H1 (cell line): ENCODE results near the gene ZNF425. TPM values are rescaled to one million over a fixed set of nuclear protein-coding genes. Genes with fewer than 3 reads are reported as not detected.

Experiments used
- CTCF ChIA-PET: fragments of 300-600 bp; sonication (Branson Sonifier 250); formaldehyde crosslinking; loops from one replicate; lab custom pipeline; 2021; ENCODE audit not compliant: partially characterized antibody; lab: Charles Lee
- POLR2A ChIA-PET: fragments of 300-600 bp; sonication (Branson Sonifier 250); formaldehyde crosslinking; loops from one replicate; lab custom pipeline; 2021; ENCODE audit warnings: inconsistent platforms; ENCODE audit not compliant: partially characterized antibody; lab: Charles Lee
- DNase-seq, 2 experiments: peaks; one replicate each; pipeline versions ENCODE4 v3.0.0 to v3.0.0-alpha.2; 2010 to 2022; ENCODE audit warnings: low spot score in 2 of 2, low read depth in 1 of 2, mixed read lengths in 1 of 2
- FAIRE-seq: peaks from 2 replicates; lab custom pipeline; 2011; peaks lifted over from hg19 to GRCh38; lab: Jason Lieb, UNC
- H2AFZ ChIP-seq: 2 replicates; pipeline ENCODE4 v1.8.1; 2012; ENCODE audit warnings: low read length, inconsistent platforms
- H2AK5ac ChIP-seq: 2 replicates; pipeline ENCODE4 v1.6.1; 2013; ENCODE audit warnings: low read depth, low read length
- H2BK120ac ChIP-seq: replicated peaks from 2 replicates; pipeline ENCODE3; 2013; ENCODE audit warnings: low read depth, low read length, inconsistent platforms
- H2BK12ac ChIP-seq: 2 replicates; pipeline ENCODE4 v1.6.1; 2013; ENCODE audit warnings: low read depth, low read length
- H2BK15ac ChIP-seq: 2 replicates; pipeline ENCODE4 v1.6.1; 2013; ENCODE audit warnings: low read length
- H2BK20ac ChIP-seq: 2 replicates; pipeline ENCODE4 v1.6.1; 2013; ENCODE audit warnings: low read length
- H2BK5ac ChIP-seq: 2 replicates; pipeline ENCODE4 v1.6.1; 2013; ENCODE audit warnings: low read depth, low read length
- H3K14ac ChIP-seq: 2 replicates; pipeline ENCODE4 v1.6.1; 2013; ENCODE audit warnings: inconsistent platforms; ENCODE audit not compliant: insufficient read length
- H3K18ac ChIP-seq: 2 replicates; pipeline ENCODE4 v1.6.1; 2013; ENCODE audit warnings: low read length; ENCODE audit errors: extremely low read depth
- H3K23ac ChIP-seq: 2 replicates; pipeline ENCODE4 v1.6.1; 2013; ENCODE audit warnings: inconsistent platforms; ENCODE audit not compliant: insufficient read length
- H3K23me2 ChIP-seq: 2 replicates; pipeline ENCODE4 v1.6.1; 2013; ENCODE audit warnings: low read depth, low read length
- H3K27ac ChIP-seq: 2 replicates; pipeline ENCODE4 v1.6.1; 2011; ENCODE audit warnings: low read depth, low read length, inconsistent platforms
- H3K27me3 ChIP-seq, 4 experiments: replicated peaks in 1 of 4; 1 replicate in 1 of 4; 2 replicates in 3 of 4; pipeline versions ENCODE4 v1.6.1 to v1.8.1; 2011 to 2013; ENCODE audit warnings: low read length in 3 of 4, mild to moderate bottlenecking in 3 of 4, inconsistent platforms in 2 of 4, mixed read lengths in 2 of 4, moderate library complexity in 1 of 4; ENCODE audit not compliant: control insufficient read depth in 3 of 4, insufficient read depth in 3 of 4; ENCODE audit errors: extremely low read depth in 1 of 4
- H3K36me3 ChIP-seq, 4 experiments: 2 replicates each; pipeline versions ENCODE4 v1.6.1 to v1.8.1; 2011 to 2013; ENCODE audit warnings: mild to moderate bottlenecking in 4 of 4, low read length in 3 of 4, moderate library complexity in 2 of 4, control low read depth in 1 of 4, inconsistent platforms in 1 of 4; ENCODE audit not compliant: insufficient read depth in 4 of 4, control insufficient read depth in 2 of 4
- H3K4ac ChIP-seq: replicated peaks from 2 replicates; pipeline ENCODE3; 2013; ENCODE audit warnings: low read length, low read depth, mixed read lengths, inconsistent platforms; ENCODE audit not compliant: insufficient read length
- H3K4me1 ChIP-seq, 4 experiments: replicated peaks in 1 of 4; 1 replicate in 1 of 4; 2 replicates in 3 of 4; pipeline versions ENCODE4 v1.6.1 to v1.8.1; 2011 to 2013; ENCODE audit warnings: low read length in 3 of 4, inconsistent platforms in 2 of 4, mixed read lengths in 1 of 4; ENCODE audit not compliant: insufficient read depth in 4 of 4, control insufficient read depth in 3 of 4
- H3K4me2 ChIP-seq, 2 experiments: 2 replicates each; pipeline versions ENCODE4 v1.6.1 to v1.8.1; 2011 to 2013; ENCODE audit warnings: low read depth in 2 of 2, low read length in 2 of 2, control low read depth in 1 of 2, inconsistent platforms in 1 of 2, mild to moderate bottlenecking in 1 of 2; ENCODE audit not compliant: insufficient read depth in 1 of 2
- H3K4me3 ChIP-seq, 4 experiments: fragments of 200-600, 300-600 bp in 1 of 4; sonication (generic), shearing (Covaris generic), sonication (Bioruptor Twin) in 1 of 4; 2 replicates each; pipeline versions ENCODE4 v1.5.1 to v1.8.1; 2011 to 2016; ENCODE audit warnings: low read length in 4 of 4, low read depth in 3 of 4, control low read depth in 2 of 4, inconsistent platforms in 2 of 4, mild to moderate bottlenecking in 2 of 4, mixed read lengths in 1 of 4, moderate library complexity in 1 of 4; ENCODE audit not compliant: insufficient read depth in 2 of 4; ENCODE audit errors: extremely low read depth in 1 of 4
- H3K56ac ChIP-seq: replicated peaks from 2 replicates; pipeline ENCODE3; 2013; ENCODE audit warnings: low read depth, mild to moderate bottlenecking, mixed read lengths, low read length, inconsistent platforms; ENCODE audit not compliant: insufficient read length
- H3K79me1 ChIP-seq: 2 replicates; pipeline ENCODE4 v1.6.1; 2013; ENCODE audit warnings: low read depth, low read length, control low read depth
- H3K79me2 ChIP-seq, 2 experiments: 2 replicates each; pipeline versions ENCODE4 v1.6.1 to v1.8.1; 2012 to 2013; ENCODE audit warnings: low read length in 2 of 2, mild to moderate bottlenecking in 2 of 2, inconsistent platforms in 1 of 2; ENCODE audit not compliant: insufficient read depth in 2 of 2, control insufficient read depth in 1 of 2
- H3K9ac ChIP-seq, 4 experiments: replicated peaks in 1 of 4; 1 replicate in 1 of 4; 2 replicates in 3 of 4; pipeline versions ENCODE4 v1.6.1 to v1.8.1; 2011 to 2013; ENCODE audit warnings: low read depth in 3 of 4, low read length in 3 of 4, control low read depth in 2 of 4, mild to moderate bottlenecking in 2 of 4, moderate library complexity in 2 of 4, inconsistent platforms in 1 of 4; ENCODE audit errors: extremely low read depth in 1 of 4
- H3K9me3 ChIP-seq, 2 experiments: 2 replicates each; pipeline versions ENCODE4 v1.6.1 to v1.8.1; 2012 to 2013; ENCODE audit warnings: mild to moderate bottlenecking in 2 of 2, moderate library complexity in 2 of 2, control low read depth in 1 of 2, inconsistent platforms in 1 of 2, low read depth in 1 of 2, low read length in 1 of 2, mixed read lengths in 1 of 2; ENCODE audit not compliant: insufficient read depth in 2 of 2
- H4K20me1 ChIP-seq, 2 experiments: replicated peaks in 1 of 2; 2 replicates each; pipeline versions ENCODE3 to v1.8.1; 2011 to 2013; ENCODE audit warnings: inconsistent platforms in 2 of 2, low read length in 2 of 2, mild to moderate bottlenecking in 1 of 2; ENCODE audit not compliant: insufficient read depth in 2 of 2, control insufficient read depth in 1 of 2
- H4K5ac ChIP-seq: 2 replicates; pipeline ENCODE4 v1.6.1; 2013; ENCODE audit warnings: low read length, low read depth, mixed read lengths, inconsistent platforms; ENCODE audit not compliant: insufficient read length
- H4K8ac ChIP-seq: 2 replicates; pipeline ENCODE4 v1.8.0; 2013; ENCODE audit warnings: mild to moderate bottlenecking, moderate library complexity, low read length, inconsistent platforms; ENCODE audit not compliant: insufficient read depth; ENCODE audit errors: extremely low read depth
- H4K91ac ChIP-seq: replicated peaks from 2 replicates; pipeline ENCODE3; 2013; ENCODE audit warnings: low read length, mixed read lengths, inconsistent platforms; ENCODE audit not compliant: insufficient read length
- MAFK ChIP-seq: IDR thresholded peaks from 2 replicates; pipeline ENCODE4 v1.6.1; 2012; ENCODE audit warnings: low read depth, mild to moderate bottlenecking, improper control_type of control experiment, low read length
- NANOG ChIP-seq: IDR thresholded peaks from 2 replicates; pipeline ENCODE4 v1.6.1; 2011; ENCODE audit warnings: low read length, low read depth, mild to moderate bottlenecking, inconsistent platforms; ENCODE audit not compliant: insufficient read depth, poor library complexity, severe bottlenecking
- WGBS, 2 experiments: shearing (Covaris generic) in 1 of 2; methylation state at CpG; one replicate each; pipeline versions ENCODE4 v1.1.6 to v1.1.7; 2013 to 2015; ENCODE audit warnings: low lambda C conversion rate in 2 of 2, mixed read lengths in 2 of 2, inconsistent platforms in 1 of 2, low coverage in 1 of 2, missing lambda C conversion rate in 1 of 2; ENCODE audit not compliant: insufficient replicate concordance in 2 of 2, insufficient coverage in 1 of 2, insufficient read length in 1 of 2; ENCODE audit errors: extremely low coverage in 1 of 2, missing lambda C conversion rate in 1 of 2; 5-methylcytosine and 5-hydroxymethylcytosine counted together
- polyA plus RNA-seq, 7 experiments: library from polyadenylated mRNA; depleted of rRNA in 3 of 7; stranded (reverse) in 5 of 7; unstranded in 2 of 7; fragments of >200 nt in 5 of 7; fragments of 200-250 nt in 2 of 7; gene quantifications; 1 replicate in 5 of 7; 2 replicates in 1 of 7; 4 replicates in 1 of 7; pipeline versions ENCODE4 v1.2.1 to v1.2.3, GENCODE V29; 2011 to 2013; ENCODE audit warnings: missing spikeins in 2 of 7, mixed read lengths in 2 of 7
- small RNA-seq: library from polyadenylated mRNA; stranded (forward); fragments of <200 nt; extraction: miRNeasy Mini kit (QIAGEN cat#:217004); gene quantifications from one replicate; pipeline ENCODE3, GENCODE V24; 2013; ENCODE audit not compliant: insufficient read depth
- total RNA-seq: library from RNA; stranded (reverse); fragmentation: NEBNext Ultra II Directional; extraction: Animal tissue kit (Norgen Biotek cat#: 25700); gene quantifications from 2 replicates; pipeline ENCODE4 v1.2.1, GENCODE V29; 2021

The ZNF425 gene
- total and polyA plus RNA-seq, 2 of the 8 experiments (the other 6 are each of a cell fraction or from before 2014, with no cell fraction given) = 3.4 to 6.1 TPM

DNA sequence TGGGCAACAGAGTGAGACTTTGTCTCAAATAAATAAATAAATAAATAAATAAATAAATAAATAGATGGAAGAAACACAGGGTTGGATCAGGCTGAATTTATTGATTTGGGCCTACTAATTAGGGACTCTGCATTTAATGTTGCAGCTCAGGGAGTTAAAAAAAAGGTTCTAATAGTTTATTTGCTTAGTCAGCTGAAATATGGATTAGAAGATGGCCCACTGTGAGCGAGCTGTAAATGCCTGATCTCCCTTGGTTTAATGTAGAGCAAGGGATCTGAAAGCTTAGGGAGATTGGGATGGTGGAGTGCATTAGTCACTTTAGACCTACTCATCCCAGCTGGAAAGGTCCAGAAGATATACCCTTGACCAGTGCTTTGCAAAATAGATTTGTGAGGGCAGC lies 72.7 kb downstream of the ZNF425 start:
- Histone ChIP-seq H3K27me3 (no peaks in the 10 kb centered on the region), H3K79me2 (no peaks in the 10 kb centered on the region), H4K91ac (no peak overlapping the region), H4K5ac (no peak overlapping the region), H3K9ac (no peak overlapping the region), H3K4ac (no peak overlapping the region), H3K18ac (no peak overlapping the region), H4K20me1 (no peaks in the 10 kb centered on the region), H3K4me2 (no peak overlapping the region), H2AFZ (no peak overlapping the region), H3K4me3 (no peak overlapping the region), H2BK12ac (no peak overlapping the region), H3K56ac (no peak overlapping the region), H2BK15ac (no peak overlapping the region), H2BK20ac (no peak overlapping the region), H3K36me3 (no peaks in the 10 kb centered on the region), H3K9me3 (no peaks in the 10 kb centered on the region), H3K14ac (no peak overlapping the region), H3K23me2 (no peaks in the 10 kb centered on the region), H3K23ac (no peak overlapping the region), H3K4me1 (no peaks in the 10 kb centered on the region), H2BK120ac (no peak overlapping the region), H2AK5ac (no peak overlapping the region), H3K79me1 (no peaks in the 10 kb centered on the region), H4K8ac (no peak overlapping the region), H3K27ac (no peak overlapping the region), H2BK5ac (no peak overlapping the region)
- ChIA-PET CTCF (interaction anchor here (2.5 kb wide), 1 partner anchor 46 kb away, joined by 8 read pairs; no protein-coding TSS in a partner anchor), POLR2A (interaction anchor here (0.7 to 1.5 kb wide), 2 partner anchors 11 to 26 kb away, joined by 3 to 10 read pairs; no protein-coding TSS in a partner anchor)
- FAIRE-seq (no peak), DNase-seq (no peak)
- 75% methylated on average over 1 of the region's 1 CpG; no CpG with 5 or more reads in 1 of the 2 experiments for WGBS, 2 experiments
- no peak for TF ChIP-seq NANOG
- TF ChIP-seq MAFK = peak; percentile 54; the same call in 1 of the 2 replicates

Small RNA genes within 50 kb of the gene (small RNA-seq; reads per million reads assigned to genes)
- gene COX6B1P1 = not detected
- 0.69 reads per million for gene RN7SL521P

Other genes starting within 250 kb of the ZNF425 start
- gene EZH2, start 242.0 kb downstream of the ZNF425 start, total RNA-seq = 46.6 and 49.0 TPM in 2 replicates
- gene EZH2, start 242.0 kb downstream of the ZNF425 start, polyA plus RNA-seq (2011; rRNA removed) = 15.5 and 28.9 TPM in 2 replicates
- 303 and 308 TPM in 2 replicates for gene PDIA4, start 97.8 kb downstream of the ZNF425 start, total RNA-seq
- 108 and 119 TPM in 2 replicates for gene PDIA4, start 97.8 kb downstream of the ZNF425 start, polyA plus RNA-seq (2011; rRNA removed)
- 15.8 and 16.3 TPM in 2 replicates for gene ZNF786, start 35.6 kb downstream of the ZNF425 start, total RNA-seq
- gene ZNF786, start 35.6 kb downstream of the ZNF425 start, polyA plus RNA-seq (2011; rRNA removed) = 7.7 and 8.3 TPM in 2 replicates
- gene ZNF398, start 21.1 kb upstream of the ZNF425 start, total RNA-seq = 62.2 and 63.5 TPM in 2 replicates
- gene ZNF398, start 21.1 kb upstream of the ZNF425 start, polyA plus RNA-seq (2011; rRNA removed) = 52.7 and 58.9 TPM in 2 replicates
- 35.7 and 36.3 TPM in 2 replicates for gene ZNF282, start 69.2 kb upstream of the ZNF425 start, total RNA-seq
- gene ZNF282, start 69.2 kb upstream of the ZNF425 start, polyA plus RNA-seq (2011; rRNA removed) = 16.9 and 22.3 TPM in 2 replicates
- 19.3 and 20.1 TPM in 2 replicates for gene ZNF212, start 113.3 kb upstream of the ZNF425 start, total RNA-seq
- 6.7 and 9.1 TPM in 2 replicates for gene ZNF212, start 113.3 kb upstream of the ZNF425 start, polyA plus RNA-seq (2011; rRNA removed)
- gene ZNF783, start 135.9 kb upstream of the ZNF425 start, total RNA-seq = 7.3 and 8.3 TPM in 2 replicates
- gene ZNF783, start 135.9 kb upstream of the ZNF425 start, polyA plus RNA-seq (2011; rRNA removed) = 8.2 and 10.3 TPM in 2 replicates